HepG2 (cell line): ENCODE results near the gene RPL11. TPM values are rescaled to one million over a fixed set of nuclear protein-coding genes. Genes with fewer than 3 reads are reported as not detected.

Experiments used
- DNMT1 ChIP-seq: sonication (generic); formaldehyde crosslinking; IDR thresholded peaks from 2 replicates; pipeline ENCODE4 v1.5.1; 2020; ENCODE audit warnings: mild to moderate bottlenecking, missing genetic modification reagents
- IKZF4 ChIP-seq: sonication (generic); formaldehyde crosslinking; IDR thresholded peaks from 2 replicates; pipeline ENCODE4 v1.5.1; 2020; ENCODE audit warnings: borderline replicate concordance, mild to moderate bottlenecking, low read depth, missing genetic modification reagents; ENCODE audit errors: not compliant biosample characterization
- TAF15 ChIP-seq: fragments of 200-400 bp; formaldehyde crosslinking; IDR thresholded peaks from one replicate; pipeline ENCODE4 v1.6.1; 2018; ENCODE audit warnings: mild to moderate bottlenecking, low read depth, low read length; ENCODE audit not compliant: poor library complexity, severe bottlenecking
- TARDBP ChIP-seq: sonication (generic); formaldehyde crosslinking; IDR thresholded peaks from 2 replicates; pipeline ENCODE4 v1.8.0; 2022; ENCODE audit warnings: mild to moderate bottlenecking, missing genetic modification reagents
- ZNF556 ChIP-seq: sonication (generic); formaldehyde crosslinking; IDR thresholded peaks from 2 replicates; pipeline ENCODE4 v1.4.0; 2020; ENCODE audit warnings: mild to moderate bottlenecking, missing genetic modification reagents, borderline replicate concordance
- polyA plus RNA-seq, 8 experiments: library from polyadenylated mRNA; depleted of rRNA in 3 of 8; stranded (reverse) in 7 of 8; unstranded in 1 of 8; fragments of >200 nt; fragmentation: Illumina TruSeq in 4 of 8; extraction: Trizol in 4 of 8; gene quantifications; 2 replicates each; pipeline versions ENCODE4 v1.2.1 to v1.2.3, GENCODE V29; 2011 to 2016; ENCODE audit warnings: low read depth in 4 of 8, missing spikeins in 1 of 8, mixed read lengths in 1 of 8; ENCODE audit not compliant: insufficient read depth in 1 of 8
- total RNA-seq, 5 experiments: library from RNA; depleted of rRNA; stranded (reverse); fragments of >200 nt; fragmentation: Illumina TruSeq; extraction: Trizol; gene quantifications; 2 replicates each; pipeline ENCODE4 v1.2.3, GENCODE V29; 2016; ENCODE audit warnings: low read depth in 1 of 5
- TF ChIP-seq, protein P1 (sequence below): sonication (generic); formaldehyde crosslinking; IDR thresholded peaks from 2 replicates; pipeline ENCODE4 v1.5.0; 2020; ENCODE audit warnings: mild to moderate bottlenecking, missing genetic modification reagents, borderline replicate concordance
- TF ChIP-seq, protein P2 (sequence below): sonication (generic); formaldehyde crosslinking; IDR thresholded peaks from 2 replicates; pipeline ENCODE4 v1.5.0; 2020; ENCODE audit warnings: mild to moderate bottlenecking, missing genetic modification reagents, borderline replicate concordance
- TF ChIP-seq, protein P3 (sequence below): sonication (generic); formaldehyde crosslinking; IDR thresholded peaks from 2 replicates; pipeline ENCODE4 v1.4.0; 2020; ENCODE audit warnings: mild to moderate bottlenecking, missing genetic modification reagents
- TF ChIP-seq, protein P4 (sequence below): sonication (generic); formaldehyde crosslinking; IDR thresholded peaks from 2 replicates; pipeline ENCODE4 v1.8.1; 2023; ENCODE audit warnings: mild to moderate bottlenecking, missing genetic modification reagents, borderline replicate concordance
- TF ChIP-seq, protein P5 (sequence below): sonication (generic); formaldehyde crosslinking; IDR thresholded peaks from 2 replicates; pipeline ENCODE4 v1.5.0; 2020; ENCODE audit warnings: mild to moderate bottlenecking, missing genetic modification reagents
- TF ChIP-seq, protein P6 (sequence below): sonication (generic); formaldehyde crosslinking; IDR thresholded peaks from 2 replicates; pipeline ENCODE4 v1.4.0; 2020; ENCODE audit warnings: mild to moderate bottlenecking, missing genetic modification reagents

The RPL11 gene
- total and polyA plus RNA-seq, 2 of the 13 experiments (the other 11 are each of a cell fraction or from before 2014, with no cell fraction given), result 1,682 to 2,010 TPM

DNA sequence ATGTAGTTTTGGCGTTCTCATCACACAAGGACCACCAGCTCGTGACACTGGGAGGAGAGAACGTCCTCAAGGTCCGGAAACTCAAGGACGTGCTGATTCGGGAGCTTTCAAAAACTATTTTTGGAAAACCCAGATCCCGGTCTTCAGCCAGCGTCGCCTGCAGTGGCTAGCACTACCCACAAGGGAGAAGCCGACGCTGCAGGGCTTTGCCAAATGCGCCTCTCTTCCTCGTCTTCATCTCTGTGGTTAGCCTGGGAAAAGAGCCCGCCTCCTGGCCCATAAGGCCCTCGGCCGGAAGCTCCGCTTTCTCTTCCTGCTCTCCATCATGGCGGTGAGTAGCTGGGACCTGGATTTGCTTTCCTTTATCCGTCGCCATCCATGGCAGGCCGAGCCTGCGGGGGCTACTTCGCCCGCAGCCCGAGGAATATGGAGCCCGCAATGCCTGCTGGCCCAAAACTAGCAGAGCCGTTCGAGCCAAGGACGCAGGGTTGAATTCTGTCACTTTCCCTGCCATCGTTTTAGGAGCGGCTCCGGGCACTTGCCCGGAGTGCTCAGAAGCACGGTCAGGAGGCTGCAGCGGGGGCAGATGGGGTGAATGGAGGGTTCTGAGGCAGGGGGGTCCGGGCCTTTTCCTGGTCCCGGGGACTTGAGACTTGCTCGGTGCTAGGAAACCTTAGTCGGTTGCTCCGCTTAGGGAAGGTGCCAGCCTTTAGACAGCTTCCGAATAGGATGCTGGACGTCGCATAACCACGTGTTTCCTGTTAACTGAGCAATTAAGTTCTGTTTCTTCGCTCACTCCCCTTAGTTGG is at the start of gene RPL11 (continued):
- TF ChIP-seq, protein P1, sequence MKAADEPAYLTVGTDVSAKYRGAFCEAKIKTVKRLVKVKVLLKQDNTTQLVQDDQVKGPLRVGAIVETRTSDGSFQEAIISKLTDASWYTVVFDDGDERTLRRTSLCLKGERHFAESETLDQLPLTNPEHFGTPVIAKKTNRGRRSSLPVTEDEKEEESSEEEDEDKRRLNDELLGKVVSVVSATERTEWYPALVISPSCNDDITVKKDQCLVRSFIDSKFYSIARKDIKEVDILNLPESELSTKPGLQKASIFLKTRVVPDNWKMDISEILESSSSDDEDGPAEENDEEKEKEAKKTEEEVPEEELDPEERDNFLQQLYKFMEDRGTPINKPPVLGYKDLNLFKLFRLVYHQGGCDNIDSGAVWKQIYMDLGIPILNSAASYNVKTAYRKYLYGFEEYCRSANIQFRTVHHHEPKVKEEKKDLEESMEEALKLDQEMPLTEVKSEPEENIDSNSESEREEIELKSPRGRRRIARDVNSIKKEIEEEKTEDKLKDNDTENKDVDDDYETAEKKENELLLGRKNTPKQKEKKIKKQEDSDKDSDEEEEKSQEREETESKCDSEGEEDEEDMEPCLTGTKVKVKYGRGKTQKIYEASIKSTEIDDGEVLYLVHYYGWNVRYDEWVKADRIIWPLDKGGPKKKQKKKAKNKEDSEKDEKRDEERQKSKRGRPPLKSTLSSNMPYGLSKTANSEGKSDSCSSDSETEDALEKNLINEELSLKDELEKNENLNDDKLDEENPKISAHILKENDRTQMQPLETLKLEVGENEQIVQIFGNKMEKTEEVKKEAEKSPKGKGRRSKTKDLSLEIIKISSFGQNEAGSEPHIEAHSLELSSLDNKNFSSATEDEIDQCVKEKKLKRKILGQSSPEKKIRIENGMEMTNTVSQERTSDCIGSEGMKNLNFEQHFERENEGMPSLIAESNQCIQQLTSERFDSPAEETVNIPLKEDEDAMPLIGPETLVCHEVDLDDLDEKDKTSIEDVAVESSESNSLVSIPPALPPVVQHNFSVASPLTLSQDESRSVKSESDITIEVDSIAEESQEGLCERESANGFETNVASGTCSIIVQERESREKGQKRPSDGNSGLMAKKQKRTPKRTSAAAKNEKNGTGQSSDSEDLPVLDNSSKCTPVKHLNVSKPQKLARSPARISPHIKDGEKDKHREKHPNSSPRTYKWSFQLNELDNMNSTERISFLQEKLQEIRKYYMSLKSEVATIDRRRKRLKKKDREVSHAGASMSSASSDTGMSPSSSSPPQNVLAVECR (CRISPR knock-in tag), result peak; percentile 85
- TF ChIP-seq ZNF556 (CRISPR knock-in tag) (peak; percentile 81; the same call in 1 of the 2 replicates), TARDBP (peak; percentile 83), TAF15 (no peak), IKZF4 (no peak), DNMT1 (CRISPR knock-in tag) (0 out of 2 replicates have a peak, but pooled peaks have one; percentile 83)
- TF ChIP-seq, protein P2, sequence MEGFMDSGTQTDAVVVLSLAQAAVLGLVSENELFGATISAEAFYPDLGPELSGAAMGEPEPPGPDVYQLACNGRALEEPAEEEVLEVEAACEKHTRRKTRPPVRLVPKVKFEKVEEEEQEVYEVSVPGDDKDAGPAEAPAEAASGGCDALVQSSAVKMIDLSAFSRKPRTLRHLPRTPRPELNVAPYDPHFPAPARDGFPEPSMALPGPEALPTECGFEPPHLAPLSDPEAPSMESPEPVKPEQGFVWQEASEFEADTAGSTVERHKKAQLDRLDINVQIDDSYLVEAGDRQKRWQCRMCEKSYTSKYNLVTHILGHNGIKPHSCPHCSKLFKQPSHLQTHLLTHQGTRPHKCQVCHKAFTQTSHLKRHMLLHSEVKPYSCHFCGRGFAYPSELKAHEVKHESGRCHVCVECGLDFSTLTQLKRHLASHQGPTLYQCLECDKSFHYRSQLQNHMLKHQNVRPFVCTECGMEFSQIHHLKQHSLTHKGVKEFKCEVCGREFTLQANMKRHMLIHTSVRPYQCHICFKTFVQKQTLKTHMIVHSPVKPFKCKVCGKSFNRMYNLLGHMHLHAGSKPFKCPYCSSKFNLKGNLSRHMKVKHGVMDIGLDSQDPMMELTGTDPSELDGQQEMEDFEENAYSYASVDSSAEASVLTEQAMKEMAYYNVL (CRISPR knock-in tag), result peak; percentile 84; the same call in 1 of the 2 replicates
- TF ChIP-seq, protein P3, sequence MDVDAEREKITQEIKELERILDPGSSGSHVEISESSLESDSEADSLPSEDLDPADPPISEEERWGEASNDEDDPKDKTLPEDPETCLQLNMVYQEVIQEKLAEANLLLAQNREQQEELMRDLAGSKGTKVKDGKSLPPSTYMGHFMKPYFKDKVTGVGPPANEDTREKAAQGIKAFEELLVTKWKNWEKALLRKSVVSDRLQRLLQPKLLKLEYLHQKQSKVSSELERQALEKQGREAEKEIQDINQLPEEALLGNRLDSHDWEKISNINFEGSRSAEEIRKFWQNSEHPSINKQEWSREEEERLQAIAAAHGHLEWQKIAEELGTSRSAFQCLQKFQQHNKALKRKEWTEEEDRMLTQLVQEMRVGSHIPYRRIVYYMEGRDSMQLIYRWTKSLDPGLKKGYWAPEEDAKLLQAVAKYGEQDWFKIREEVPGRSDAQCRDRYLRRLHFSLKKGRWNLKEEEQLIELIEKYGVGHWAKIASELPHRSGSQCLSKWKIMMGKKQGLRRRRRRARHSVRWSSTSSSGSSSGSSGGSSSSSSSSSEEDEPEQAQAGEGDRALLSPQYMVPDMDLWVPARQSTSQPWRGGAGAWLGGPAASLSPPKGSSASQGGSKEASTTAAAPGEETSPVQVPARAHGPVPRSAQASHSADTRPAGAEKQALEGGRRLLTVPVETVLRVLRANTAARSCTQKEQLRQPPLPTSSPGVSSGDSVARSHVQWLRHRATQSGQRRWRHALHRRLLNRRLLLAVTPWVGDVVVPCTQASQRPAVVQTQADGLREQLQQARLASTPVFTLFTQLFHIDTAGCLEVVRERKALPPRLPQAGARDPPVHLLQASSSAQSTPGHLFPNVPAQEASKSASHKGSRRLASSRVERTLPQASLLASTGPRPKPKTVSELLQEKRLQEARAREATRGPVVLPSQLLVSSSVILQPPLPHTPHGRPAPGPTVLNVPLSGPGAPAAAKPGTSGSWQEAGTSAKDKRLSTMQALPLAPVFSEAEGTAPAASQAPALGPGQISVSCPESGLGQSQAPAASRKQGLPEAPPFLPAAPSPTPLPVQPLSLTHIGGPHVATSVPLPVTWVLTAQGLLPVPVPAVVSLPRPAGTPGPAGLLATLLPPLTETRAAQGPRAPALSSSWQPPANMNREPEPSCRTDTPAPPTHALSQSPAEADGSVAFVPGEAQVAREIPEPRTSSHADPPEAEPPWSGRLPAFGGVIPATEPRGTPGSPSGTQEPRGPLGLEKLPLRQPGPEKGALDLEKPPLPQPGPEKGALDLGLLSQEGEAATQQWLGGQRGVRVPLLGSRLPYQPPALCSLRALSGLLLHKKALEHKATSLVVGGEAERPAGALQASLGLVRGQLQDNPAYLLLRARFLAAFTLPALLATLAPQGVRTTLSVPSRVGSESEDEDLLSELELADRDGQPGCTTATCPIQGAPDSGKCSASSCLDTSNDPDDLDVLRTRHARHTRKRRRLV (CRISPR knock-in tag), result peak; percentile 74
- TF ChIP-seq, protein P4, sequence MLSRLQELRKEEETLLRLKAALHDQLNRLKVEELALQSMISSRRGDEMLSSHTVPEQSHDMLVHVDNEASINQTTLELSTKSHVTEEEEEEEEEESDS (CRISPR knock-in tag), result no peak
- TF ChIP-seq, protein P5, sequence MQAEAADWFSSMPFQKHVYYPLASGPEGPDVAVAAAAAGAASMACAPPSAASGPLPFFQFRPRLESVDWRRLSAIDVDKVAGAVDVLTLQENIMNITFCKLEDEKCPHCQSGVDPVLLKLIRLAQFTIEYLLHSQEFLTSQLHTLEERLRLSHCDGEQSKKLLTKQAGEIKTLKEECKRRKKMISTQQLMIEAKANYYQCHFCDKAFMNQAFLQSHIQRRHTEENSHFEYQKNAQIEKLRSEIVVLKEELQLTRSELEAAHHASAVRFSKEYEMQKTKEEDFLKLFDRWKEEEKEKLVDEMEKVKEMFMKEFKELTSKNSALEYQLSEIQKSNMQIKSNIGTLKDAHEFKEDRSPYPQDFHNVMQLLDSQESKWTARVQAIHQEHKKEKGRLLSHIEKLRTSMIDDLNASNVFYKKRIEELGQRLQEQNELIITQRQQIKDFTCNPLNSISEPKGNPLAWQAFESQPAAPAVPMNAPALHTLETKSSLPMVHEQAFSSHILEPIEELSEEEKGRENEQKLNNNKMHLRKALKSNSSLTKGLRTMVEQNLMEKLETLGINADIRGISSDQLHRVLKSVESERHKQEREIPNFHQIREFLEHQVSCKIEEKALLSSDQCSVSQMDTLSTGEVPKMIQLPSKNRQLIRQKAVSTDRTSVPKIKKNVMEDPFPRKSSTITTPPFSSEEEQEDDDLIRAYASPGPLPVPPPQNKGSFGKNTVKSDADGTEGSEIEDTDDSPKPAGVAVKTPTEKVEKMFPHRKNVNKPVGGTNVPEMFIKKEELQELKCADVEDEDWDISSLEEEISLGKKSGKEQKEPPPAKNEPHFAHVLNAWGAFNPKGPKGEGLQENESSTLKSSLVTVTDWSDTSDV (CRISPR knock-in tag), result no peak
- TF ChIP-seq, protein P6, sequence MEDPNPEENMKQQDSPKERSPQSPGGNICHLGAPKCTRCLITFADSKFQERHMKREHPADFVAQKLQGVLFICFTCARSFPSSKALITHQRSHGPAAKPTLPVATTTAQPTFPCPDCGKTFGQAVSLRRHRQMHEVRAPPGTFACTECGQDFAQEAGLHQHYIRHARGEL (CRISPR knock-in tag), result peak; percentile 86; the same call in 1 of the 2 replicates
